A549 (cell line): ENCODE measurements around the gene TRIM41. TPM values are rescaled to one million over a fixed set of nuclear protein-coding genes. Genes with fewer than 3 reads are reported as not detected.
A peak's percentile ranks its signal among the peaks of the same experiment; 100 is the strongest.

Experiments used
- ATAC-seq, 2 experiments: fragments of 200-7000 bp in 1 of 2; fragments of >200 bp in 1 of 2; cut with Nextera tagmentation in 1 of 2; cut with Tn5 transposase in 1 of 2; 3 replicates each; pipeline versions ENCODE4 v1.8.0 to v1.9.1; 2018 to 2020; ENCODE audit warnings: mild to moderate bottlenecking in 1 of 2, moderate library complexity in 1 of 2
- CTCF ChIA-PET: fragments of 300-600 bp; sonication (Branson Sonifier 250); formaldehyde crosslinking; extraction: SDS; loops from one replicate; lab custom pipeline; 2021; ENCODE audit warnings: antibody characterized with exemption, inconsistent platforms; lab: Yijun Ruan, JAX
- POLR2A ChIA-PET: fragments of 350-600 bp; formaldehyde crosslinking; extraction: SDS; loops from one replicate; lab custom pipeline; 2021; ENCODE audit warnings: antibody characterized with exemption, inconsistent platforms; lab: Yijun Ruan, JAX
- DNase-seq, 2 experiments: peaks; one replicate each; pipeline versions ENCODE4 v3.0.0 to v3.0.0-alpha.2; 2011 to 2016; ENCODE audit warnings: low read depth in 1 of 2, low spot score in 1 of 2
- FAIRE-seq: peaks from 2 replicates; lab custom pipeline; 2011; peaks lifted over from hg19 to GRCh38; lab: Jason Lieb, UNC
- H3K27ac ChIP-seq, 2 experiments: fragments of >200 bp; sonication (Bioruptor Twin); formaldehyde crosslinking; 3 replicates each; pipeline ENCODE4 v1.5.1; 2016 to 2017
- H3K4me1 ChIP-seq: fragments of >200 bp; sonication (Bioruptor Twin); formaldehyde crosslinking; 3 replicates; pipeline ENCODE4 v1.6.1; 2016
- H3K4me2 ChIP-seq: fragments of >200 bp; sonication (Bioruptor Twin); formaldehyde crosslinking; 3 replicates; pipeline ENCODE4 v1.6.1; 2016
- H3K4me3 ChIP-seq: fragments of >200 bp; sonication (Bioruptor Twin); formaldehyde crosslinking; 3 replicates; pipeline ENCODE4 v1.5.1; 2016
- H3K9me3 ChIP-seq: fragments of >200 bp; sonication (Bioruptor Twin); formaldehyde crosslinking; 3 replicates; pipeline ENCODE4 v1.6.1; 2016
- ATOH8 ChIP-seq: fragments of 250-450 bp; sonication (Bioruptor Pico); IDR thresholded peaks from 2 replicates; pipeline ENCODE4 v1.5.0; 2020; ENCODE audit warnings: low read depth, mild to moderate bottlenecking, moderate library complexity
- BCL3 ChIP-seq: fragments of >200 bp; sonication (Bioruptor Twin); formaldehyde crosslinking; IDR thresholded peaks from 3 replicates; pipeline ENCODE4 v1.6.1; 2016
- CBX8 ChIP-seq: fragments of 200-600 bp; sonication (generic); IDR thresholded peaks from 2 replicates; pipeline ENCODE4 v1.6.1; 2016
- CEBPB ChIP-seq, 2 experiments: fragments of >200 bp in 1 of 2; sonication (Bioruptor Twin) in 1 of 2; formaldehyde crosslinking in 1 of 2; IDR thresholded peaks; 2 replicates each; pipeline ENCODE4 v1.6.1; 2012 to 2016
- E2F6 ChIP-seq: IDR thresholded peaks from 2 replicates; pipeline ENCODE4 v1.6.1; 2012; ENCODE audit warnings: low read depth, borderline replicate concordance
- EHF ChIP-seq: fragments of 250-450 bp; sonication (Bioruptor Pico); IDR thresholded peaks from 2 replicates; pipeline ENCODE4 v1.5.0; 2020; ENCODE audit warnings: mild to moderate bottlenecking
- FOSL2 ChIP-seq, 2 experiments: fragments of 450-650 bp in 1 of 2; fragments of >200 bp in 1 of 2; sonication (Bioruptor Twin) in 1 of 2; formaldehyde crosslinking; IDR thresholded peaks; 2 replicates each; pipeline versions ENCODE4 v1.5.0 to v1.6.1; 2016 to 2020; ENCODE audit warnings: mild to moderate bottlenecking in 1 of 2, moderate library complexity in 1 of 2
- GATA3 ChIP-seq: IDR thresholded peaks from 2 replicates; pipeline ENCODE4 v1.6.1; 2012; ENCODE audit warnings: borderline replicate concordance
- HES2 ChIP-seq: fragments of >200 bp; sonication (Bioruptor Twin); formaldehyde crosslinking; IDR thresholded peaks from 2 replicates; pipeline ENCODE4 v1.6.1; 2016
- HMGXB4 ChIP-seq: fragments of 250-450 bp; sonication (Bioruptor Pico); IDR thresholded peaks from 2 replicates; pipeline ENCODE4 v1.5.0; 2021; ENCODE audit warnings: mild to moderate bottlenecking, moderate library complexity, borderline replicate concordance
- HOXB5 ChIP-seq: fragments of 250-450 bp; sonication (Bioruptor Pico); IDR thresholded peaks from 2 replicates; pipeline ENCODE4 v1.5.0; 2020; ENCODE audit warnings: mild to moderate bottlenecking, moderate library complexity
- JUN ChIP-seq, 2 experiments: fragments of >200 bp; sonication (Bioruptor Twin); formaldehyde crosslinking; IDR thresholded peaks; 2 replicates in 1 of 2; 3 replicates in 1 of 2; pipeline ENCODE4 v1.6.1; 2016 to 2017
- MAFK ChIP-seq: fragments of 450-650 bp; IDR thresholded peaks from 2 replicates; pipeline ENCODE4 v1.6.1; 2014; ENCODE audit not compliant: partially characterized antibody
- MAX ChIP-seq: IDR thresholded peaks from 2 replicates; pipeline ENCODE4 v1.6.1; 2012
- MYC ChIP-seq: IDR thresholded peaks from 2 replicates; pipeline ENCODE4 v1.6.1; 2012; ENCODE audit warnings: mild to moderate bottlenecking, inconsistent platforms, low read length, improper control_type of control experiment, borderline replicate concordance
- PBX3 ChIP-seq: IDR thresholded peaks from 2 replicates; pipeline ENCODE4 v1.6.1; 2012
- PHF8 ChIP-seq: fragments of 200-600 bp; sonication (generic); IDR thresholded peaks from 2 replicates; pipeline ENCODE4 v1.6.1; 2016; ENCODE audit warnings: low read depth, mild to moderate bottlenecking, antibody characterized with exemption, moderate library complexity, borderline replicate concordance
- POLR2A ChIP-seq: IDR thresholded peaks from 2 replicates; pipeline ENCODE4 v1.6.1; 2012; ENCODE audit warnings: mild to moderate bottlenecking, low read length
- RAD21 ChIP-seq, 2 experiments: fragments of >200 bp in 1 of 2; sonication (Bioruptor Twin) in 1 of 2; formaldehyde crosslinking in 1 of 2; IDR thresholded peaks in 1 of 2; conservative IDR thresholded peaks in 1 of 2; 2 replicates in 1 of 2; 3 replicates in 1 of 2; pipeline ENCODE4 v1.6.1; 2012 to 2018; ENCODE audit warnings: inconsistent platforms in 1 of 2
- RARB ChIP-seq: fragments of 250-450 bp; sonication (Bioruptor Pico); IDR thresholded peaks from 2 replicates; pipeline ENCODE4 v1.8.0; 2021; ENCODE audit warnings: mild to moderate bottlenecking, moderate library complexity
- SMC3 ChIP-seq: fragments of >200 bp; sonication (Bioruptor Twin); formaldehyde crosslinking; IDR thresholded peaks from 3 replicates; pipeline ENCODE4 v1.6.1; 2018; ENCODE audit warnings: inconsistent platforms
- USF2 ChIP-seq: fragments of 450-650 bp; IDR thresholded peaks from 2 replicates; pipeline ENCODE4 v1.6.1; 2014; ENCODE audit warnings: antibody characterized with exemption
- ZSCAN20 ChIP-seq: fragments of 250-450 bp; sonication (Bioruptor Pico); IDR thresholded peaks from 2 replicates; pipeline ENCODE4 v1.8.0; 2022; ENCODE audit warnings: mild to moderate bottlenecking, moderate library complexity
- WGBS: methylation state at CpG from one replicate; pipeline ENCODE4 v1.1.6; 2017; ENCODE audit errors: missing lambda C conversion rate; 5-methylcytosine and 5-hydroxymethylcytosine counted together
- polyA plus RNA-seq, 4 experiments: library from polyadenylated mRNA; depleted of rRNA in 3 of 4; stranded (reverse); fragments of >200 nt; fragmentation: RNase III in 1 of 4; extraction: RNeasy Plus Mini Kit Qiagen cat#74134 plus additional on column Dnase treatment in 1 of 4; gene quantifications; 2 replicates in 3 of 4; 3 replicates in 1 of 4; pipeline ENCODE4 v1.2.3, GENCODE V29; 2011 to 2017

Gene TRIM41
- polyA plus RNA-seq, 2 of the 4 experiments (the other 2 are of a cell fraction): 22.7 to 32.5 TPM

GRCh38 chr5:181243018-181243563, 20.0 kb downstream of the TRIM41 start:
- CTCF ChIA-PET: interaction anchor here (1.2 kb wide), 1 partner anchor 15 kb away, joined by 3 read pairs; no protein-coding TSS in a partner anchor
- WGBS: under 1% methylated on average over 25 of the region's 25 CpGs
- H3K9me3 ChIP-seq: no peaks in the 10 kb centered on the region
- H3K27ac ChIP-seq: peak overlapping the region; percentile 91 to 97
- DNase-seq: no peak
- H3K4me1 ChIP-seq: peaks cover 50% of the 10 kb centered on the region
- TF ChIP-seq POLR2A (no peak), EHF (CRISPR knock-in tag) (no peak), CBX8 (no peak), USF2 (0 out of 2 replicates have a peak, but pooled peaks have one; percentile 3), FOSL2 (IDR thresholded peaks at IDR 0.05) (no peak), FOSL2 (CRISPR knock-in tag; IDR thresholded peaks at IDR 0.05) (no peak), RARB (CRISPR knock-in tag) (no peak), PHF8 (no peak), SMC3 (no peak), E2F6 (0 out of 2 replicates have a peak, but pooled peaks have one; percentile 1)
- TF ChIP-seq, all 56 proteins: peak for 2
- FAIRE-seq: no peak
- POLR2A ChIA-PET: interaction anchor here (1.1 to 3.1 kb wide), 4 partner anchors 19 to 58 kb away, joined by 3 to 9 read pairs (median 7); partner anchors contain the start of gene TRIM41
- peak overlapping the region; percentile 90 for H3K4me2 ChIP-seq
- no peak for ATAC-seq
- peak overlapping the region; percentile 82 for H3K4me3 ChIP-seq

- DNase-seq (peak; percentile 83 to 92), FAIRE-seq (no peak), ATAC-seq (peak; percentile 66 to 72)
- ChIA-PET CTCF (interaction anchor here (0.9 kb wide), 1 partner anchor 9 kb away, joined by 4 read pairs; no protein-coding TSS in a partner anchor), POLR2A (interaction anchor here (0.7 to 2.2 kb wide), 9 partner anchors 9 to 1338 kb away, joined by 3 to 14 read pairs (median 6); partner anchors contain the start of genes TRIM41 and TRIM52)
- Histone ChIP-seq H3K4me1 (peaks cover 55% of the 10 kb centered on the region), H3K4me2 (peak within 1 kb of the TSS; percentile 90), H3K4me3 (peak within 1 kb of the TSS; percentile 82), H3K9me3 (no peaks in the 10 kb centered on the region), H3K27ac (peak within 1 kb of the TSS; percentile 91 to 97)
- WGBS: 2% methylated on average over 48 of the region's 50 CpGs
- TF ChIP-seq GATA3: peak; percentile 17; the same call in 1 of the 2 replicates
- TF ChIP-seq MAFK: no peak
- peak; percentile 68; the same call in 1 of the 2 replicates for TF ChIP-seq PBX3
- TF ChIP-seq HES2: no peak
- peak; percentile 95; the same call in 2 of the 3 replicates for TF ChIP-seq BCL3
- no peak for TF ChIP-seq RAD21 (conservative IDR thresholded peaks at IDR 0.05 in 1 of 2, IDR thresholded peaks at IDR 0.05 in 1 of 2)
- TF ChIP-seq FOSL2 (IDR thresholded peaks at IDR 0.05): no peak
- no peak for TF ChIP-seq FOSL2 (CRISPR knock-in tag; IDR thresholded peaks at IDR 0.05)
- no peak for TF ChIP-seq HOXB5 (CRISPR knock-in tag)
- TF ChIP-seq JUN (IDR thresholded peaks at IDR 0.05): peak; percentile 91 to 98
- peak; percentile 97 for TF ChIP-seq MAX
- TF ChIP-seq PHF8: peak; percentile 82
- no peak for TF ChIP-seq ZSCAN20 (CRISPR knock-in tag)
- TF ChIP-seq HMGXB4 (CRISPR knock-in tag): 0 out of 2 replicates have a peak, but pooled peaks have one; percentile 41
- no peak for TF ChIP-seq CEBPB (IDR thresholded peaks at IDR 0.05)
- TF ChIP-seq MYC: peak; percentile 90; the same call in 1 of the 2 replicates
- TF ChIP-seq USF2: no peak
- TF ChIP-seq ATOH8 (CRISPR knock-in tag): no peak
- peak; percentile 93 for TF ChIP-seq POLR2A
These were observed 20.7 kb downstream of the TRIM41 start, which contains the start of gene RACK1 for GRCh38 chr5:181243564-181244343. Gene RACK1 (minus strand): TSS chr5:181243906. CDS start chr5:181243800, 106 bp downstream.
